DMS153 treated with DMSO at 0.1 percent for 48 hours (cell line): ENCODE results near the gene KIF16B.

ENCODE experiments used
- DNase-seq: peaks from one replicate; lab custom pipeline; 2025; ENCODE audit not compliant: unreplicated experiment; lab: John Stamatoyannopoulos, UW

Gene KIF16B

DNA sequence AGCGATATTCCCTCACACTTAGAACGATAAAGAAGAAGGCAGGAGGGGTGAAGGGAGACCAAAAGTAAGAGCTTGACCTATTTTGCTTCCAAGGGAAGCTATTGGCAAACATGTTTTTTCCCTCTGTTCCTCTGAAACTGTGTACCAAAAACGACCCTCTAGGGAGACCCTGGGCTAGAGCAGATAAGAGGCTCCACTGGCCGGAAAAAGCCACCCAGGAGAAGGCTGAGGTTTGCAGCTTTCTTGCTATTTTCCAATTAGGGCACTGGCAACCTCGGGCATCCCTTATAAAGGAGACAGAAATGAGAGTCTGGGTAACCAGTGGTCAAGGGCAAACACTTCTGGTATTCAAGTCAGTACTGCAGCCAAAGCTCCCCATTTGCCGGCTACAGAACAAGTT is 168.0 kb downstream of the KIF16B start:
- DNase-seq, result no peak

DNA sequence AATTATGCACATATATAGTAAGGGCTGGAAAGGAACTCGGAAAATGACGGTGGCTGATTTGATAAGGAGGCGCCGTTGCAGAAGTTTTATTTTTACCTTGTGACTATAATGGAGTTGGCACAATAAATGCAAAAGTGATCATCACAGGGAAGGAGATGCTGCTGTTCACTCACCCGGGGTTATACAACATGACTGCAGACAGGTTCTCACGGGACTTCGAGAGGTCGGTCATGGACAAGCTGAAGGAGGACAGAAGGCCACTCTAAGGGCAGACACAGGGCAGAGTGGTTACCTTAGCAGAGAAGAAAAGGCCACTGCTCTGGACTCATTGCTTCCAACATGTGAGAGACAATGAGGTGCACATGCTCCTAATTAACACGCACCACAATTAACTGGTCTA is 168.6 kb downstream of the KIF16B start:
- no peak for DNase-seq

DNA sequence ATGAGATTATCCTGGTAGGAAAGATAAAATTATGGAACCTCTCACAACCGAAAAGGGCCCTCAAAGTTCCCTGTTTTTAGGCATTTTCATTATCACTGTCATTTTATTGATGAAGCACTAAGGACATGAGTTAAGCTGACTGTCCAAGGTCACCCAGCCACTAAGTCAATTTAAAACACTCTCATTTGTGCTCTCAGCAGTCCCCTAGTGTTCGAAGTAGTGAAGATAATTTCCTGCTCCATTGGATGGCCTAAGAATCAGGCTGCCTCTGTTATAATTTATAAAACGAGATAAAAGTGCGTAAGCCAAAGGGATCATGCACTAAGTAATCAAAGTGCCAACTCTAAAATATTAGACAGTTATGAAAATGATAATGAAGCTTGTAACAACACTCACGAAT is 169.1 kb downstream of the KIF16B start:
- DNase-seq, result no peak

DNA sequence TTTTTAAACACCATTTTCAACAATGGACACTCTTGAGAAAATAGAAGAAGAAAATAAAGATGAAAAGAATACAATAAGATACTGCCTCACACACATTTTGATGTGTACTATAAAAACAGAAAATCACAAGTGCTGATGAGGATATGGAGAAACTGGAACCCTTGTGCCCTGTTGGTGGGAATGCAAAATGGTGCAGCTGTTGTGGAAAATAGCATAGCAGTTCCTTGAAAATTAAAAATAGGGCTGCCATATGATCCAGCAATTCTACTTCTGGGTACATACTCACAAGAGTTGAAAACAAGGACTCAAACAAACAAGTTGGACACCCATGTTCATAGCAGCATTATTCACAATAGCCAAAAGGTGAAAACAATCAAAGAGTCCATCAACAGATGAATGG is 173.0 kb downstream of the KIF16B start:
- no peak for DNase-seq

DNA sequence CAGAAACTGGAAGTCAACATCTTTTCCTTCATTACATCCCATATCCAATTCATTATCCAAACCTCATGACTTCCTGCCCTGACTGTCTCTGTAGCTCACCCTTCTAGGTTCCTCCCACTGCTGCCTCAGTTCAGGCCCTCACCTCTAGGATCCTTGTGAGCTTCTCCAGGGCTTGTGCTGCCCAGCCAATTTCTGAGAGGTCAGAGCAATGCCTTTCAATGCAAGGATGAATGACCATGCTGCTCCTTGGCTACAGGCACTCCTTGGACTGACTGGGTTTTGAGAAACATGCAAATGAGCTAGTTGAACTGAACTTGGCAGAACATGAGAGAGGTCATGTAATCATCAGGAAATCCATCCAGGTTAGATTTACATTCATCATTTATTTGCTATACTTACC is 173.4 kb downstream of the KIF16B start:
- no peak for DNase-seq

DNA sequence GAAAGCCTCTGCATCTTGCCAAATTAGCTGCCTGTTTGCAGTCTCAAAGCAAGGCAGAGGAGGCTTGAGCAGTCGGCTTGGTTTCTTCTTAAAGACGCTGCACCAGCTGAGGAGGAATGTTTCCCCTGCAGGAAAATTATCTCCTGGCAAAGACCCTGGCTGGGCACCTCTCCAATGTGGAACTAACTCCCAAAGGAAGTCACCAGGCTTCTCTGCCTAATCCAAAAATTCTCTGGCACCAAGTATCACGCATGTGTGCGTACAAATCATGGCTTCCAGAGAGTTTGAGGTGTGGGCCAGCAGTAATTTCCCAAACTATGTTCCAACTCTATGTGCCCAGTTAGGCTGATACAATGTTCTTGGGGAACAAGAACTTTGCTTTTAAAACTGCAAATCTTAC is 176.2 kb downstream of the KIF16B start:
- DNase-seq, result no peak

DNA sequence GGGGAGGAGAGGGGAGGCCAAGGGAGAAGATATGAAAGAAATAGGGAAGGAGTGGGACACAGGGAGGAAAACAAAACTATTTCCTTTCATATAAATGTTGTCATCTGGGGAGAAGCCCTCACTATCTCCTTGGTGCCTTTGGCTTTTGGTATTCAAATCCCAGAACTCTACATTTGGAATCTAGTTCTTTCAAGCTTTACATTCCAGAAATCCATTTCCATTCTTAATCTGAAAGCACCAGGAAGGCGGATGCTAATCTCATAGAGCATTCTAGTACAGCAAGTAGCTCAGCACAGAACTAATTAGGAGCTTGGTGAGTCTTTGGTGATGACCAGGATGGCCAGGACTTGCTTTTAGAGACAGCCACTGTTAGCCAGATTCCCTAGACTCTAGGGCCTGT is 177.9 kb downstream of the KIF16B start:
- DNase-seq, result no peak

DNA sequence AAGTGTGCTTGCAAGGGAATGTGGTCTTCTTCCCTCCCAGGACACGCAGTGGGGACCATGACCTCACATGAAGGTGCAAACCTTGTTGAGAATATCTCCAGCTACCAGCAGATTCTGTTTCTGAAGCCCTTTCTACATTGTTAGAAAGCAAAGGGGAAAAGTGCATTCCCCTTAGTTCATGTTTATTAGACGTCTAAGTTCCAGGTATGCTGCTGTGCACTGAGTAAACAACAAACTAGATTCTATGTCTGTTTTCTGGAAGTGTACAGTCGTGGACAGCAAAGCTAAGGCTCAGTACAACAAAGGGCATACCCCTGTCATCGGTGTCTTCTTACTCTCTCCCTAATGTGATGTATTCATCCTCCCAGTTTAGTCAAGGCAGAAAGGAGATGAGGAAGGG is 178.5 kb downstream of the KIF16B start:
- DNase-seq, result no peak

DNA sequence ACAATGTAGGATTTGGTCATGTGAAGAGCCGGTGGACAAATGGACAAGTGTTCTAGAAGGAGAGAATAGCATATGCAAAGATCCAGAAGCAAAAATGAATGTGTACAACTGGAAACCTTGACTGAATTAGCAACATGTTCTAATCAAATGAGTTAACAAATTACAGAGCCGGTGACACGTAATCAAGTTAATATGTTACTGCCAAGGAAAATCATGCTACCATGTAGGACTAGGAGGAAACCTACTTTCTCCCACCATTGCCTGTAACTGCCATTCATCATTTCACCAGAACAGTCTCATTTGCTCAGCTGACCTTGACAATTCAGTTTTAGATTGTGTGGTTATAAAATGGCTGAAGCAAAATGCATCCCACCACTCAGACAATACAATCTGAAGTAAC is 179.4 kb downstream of the KIF16B start:
- no peak for DNase-seq

DNA sequence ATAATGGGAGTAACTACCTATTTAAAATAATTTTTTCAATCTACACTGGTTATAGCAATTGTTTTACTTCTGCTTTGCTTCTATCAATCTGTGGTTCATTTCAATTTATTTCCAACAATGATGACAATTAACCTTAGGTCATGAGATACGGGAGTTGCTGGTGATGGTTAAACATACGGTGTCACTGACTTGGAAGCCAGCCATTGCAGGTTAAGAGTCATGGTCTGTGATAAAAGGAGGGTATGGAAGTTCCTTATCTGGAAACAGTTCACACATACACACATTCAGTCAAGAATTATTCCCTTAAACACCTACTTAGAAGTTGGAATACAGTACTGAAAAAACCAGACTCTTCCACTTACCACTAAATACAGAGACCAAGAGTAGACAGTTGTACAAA is 180.0 kb downstream of the KIF16B start:
- no peak for DNase-seq

DNA sequence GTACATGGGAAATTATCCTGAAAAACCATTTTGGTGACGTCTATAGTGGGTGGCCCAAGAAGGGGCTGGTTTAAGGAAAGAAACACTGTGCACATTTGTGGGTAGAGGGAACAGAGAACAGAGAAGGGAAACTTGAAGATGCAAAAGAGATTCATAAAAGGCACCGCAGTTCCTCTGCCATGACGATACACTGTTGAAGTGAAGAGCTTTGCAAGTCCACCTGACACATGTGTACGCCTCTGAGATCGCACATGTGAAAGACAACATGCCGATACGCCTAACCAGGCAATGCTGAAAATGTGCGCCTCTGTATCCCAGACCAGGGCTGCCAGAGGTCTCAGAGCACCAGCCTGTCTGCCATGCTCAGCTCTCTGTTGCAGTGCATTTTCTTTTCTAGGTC is 180.9 kb downstream of the KIF16B start:
- no peak for DNase-seq

DNA sequence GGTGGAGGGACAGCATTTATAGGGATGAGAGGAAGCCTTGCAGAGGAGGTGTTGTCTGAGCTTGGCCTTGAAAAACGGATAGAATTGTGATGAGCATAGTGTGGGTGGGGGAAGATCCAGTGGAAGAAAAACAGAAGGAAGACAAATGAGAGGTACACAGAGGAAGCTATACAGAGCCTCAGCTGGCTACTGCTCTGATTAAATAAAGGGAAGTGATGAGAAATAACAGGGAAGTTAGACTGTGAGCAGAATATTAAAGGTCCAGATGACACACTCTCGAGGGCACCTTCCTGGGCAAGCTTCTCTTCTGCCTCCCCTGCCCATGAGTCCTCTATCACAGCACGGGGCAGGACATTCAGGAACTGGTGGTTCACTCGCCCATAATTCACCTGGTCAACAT is 182.3 kb downstream of the KIF16B start:
- no peak for DNase-seq

DNA sequence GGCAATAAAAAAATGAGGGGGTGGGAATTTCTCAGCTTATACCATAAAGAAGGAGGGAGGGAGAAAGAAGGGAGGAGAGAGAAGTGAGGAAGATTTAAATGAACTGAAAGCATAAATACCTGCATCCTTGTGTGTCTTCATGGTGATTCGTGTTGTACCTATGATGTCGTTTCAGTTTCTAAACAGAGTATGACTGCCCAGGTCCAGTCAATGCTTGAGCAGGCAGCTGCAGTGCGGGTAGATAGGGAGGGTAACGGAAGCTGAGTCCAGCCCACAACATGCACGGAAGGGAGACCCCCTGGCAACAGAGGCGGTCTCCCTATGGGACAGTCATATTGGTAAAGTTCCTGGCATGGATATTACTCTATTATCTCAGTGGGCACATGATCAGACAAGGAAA is 184.5 kb downstream of the KIF16B start:
- DNase-seq, result no peak

DNA sequence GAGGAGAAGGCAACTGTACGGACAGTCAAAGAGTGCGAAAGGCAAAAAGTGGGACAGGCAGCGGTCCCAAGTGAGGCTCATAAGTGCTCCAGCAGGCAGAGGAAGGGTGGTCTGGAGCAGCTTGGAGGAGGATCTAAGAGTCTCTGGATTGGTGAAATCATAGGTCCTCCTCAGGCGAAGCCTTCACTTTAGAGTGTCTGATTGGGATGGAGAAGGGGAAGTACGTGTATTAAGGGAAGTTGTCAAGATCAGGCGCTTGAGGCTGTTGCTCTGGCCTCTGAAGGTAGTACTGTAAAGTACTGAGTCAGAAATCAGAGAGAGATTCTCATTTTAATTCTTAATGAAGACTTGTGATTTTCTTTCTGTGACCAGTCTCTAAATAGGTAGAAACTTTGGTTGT is 185.6 kb downstream of the KIF16B start:
- no peak for DNase-seq

DNA sequence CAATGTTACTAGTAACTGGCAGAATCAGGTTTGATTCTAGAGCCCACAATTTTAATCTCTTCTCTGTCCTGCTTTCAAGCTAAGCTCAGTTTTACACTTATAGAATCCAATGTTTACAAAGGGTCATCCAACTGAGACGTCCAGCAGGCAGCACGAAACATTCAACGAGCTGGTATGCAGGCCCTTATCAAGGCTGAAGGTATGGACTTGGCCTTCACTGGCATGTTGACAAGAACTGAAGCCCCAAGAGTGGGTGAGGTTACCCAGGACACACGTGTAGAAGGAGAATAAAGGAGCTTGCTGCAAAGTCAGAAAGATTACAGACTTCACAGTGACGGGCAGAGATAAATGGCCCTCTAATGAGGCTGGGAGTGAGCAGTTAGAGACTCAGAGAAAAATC is 187.4 kb downstream of the KIF16B start:
- DNase-seq, result no peak

DNA sequence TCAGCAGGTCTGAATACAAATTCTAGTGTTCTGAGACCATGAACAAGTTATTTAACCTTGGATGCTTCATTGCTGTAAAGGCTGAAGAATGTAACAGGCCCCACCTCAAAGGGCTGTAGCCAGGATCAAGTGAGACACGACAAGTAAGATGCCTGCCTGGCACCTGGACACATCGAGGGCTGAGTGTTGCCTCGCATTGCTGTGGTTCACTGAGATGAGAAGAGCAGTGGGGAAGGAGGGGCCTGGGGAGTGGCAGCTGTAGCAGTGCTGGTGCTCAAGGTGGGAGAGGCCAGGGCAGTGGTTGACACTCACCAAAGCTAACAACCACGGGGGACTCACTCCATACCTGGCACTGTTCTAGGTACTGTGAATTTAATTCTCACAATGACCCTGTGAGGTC is 187.8 kb downstream of the KIF16B start:
- no peak for DNase-seq

DNA sequence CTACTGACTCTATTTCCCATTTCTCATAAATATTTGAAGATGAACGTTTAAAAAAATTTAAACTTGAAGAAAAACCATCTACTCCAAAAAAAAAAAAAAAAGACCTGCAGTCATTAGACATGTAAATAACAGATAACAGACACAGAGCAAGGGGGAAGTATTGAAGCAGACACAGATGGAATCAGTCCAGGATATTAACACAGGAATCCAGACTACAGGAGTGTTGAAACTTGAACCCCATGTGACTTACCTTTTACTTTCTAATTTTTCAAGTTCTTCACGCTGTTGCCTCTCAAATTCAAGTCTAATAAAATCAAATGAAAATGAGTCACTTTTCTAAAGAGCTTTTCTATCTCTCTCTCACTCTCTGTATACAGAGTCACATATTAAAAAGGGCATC is 191.8 kb downstream of the KIF16B start:
- DNase-seq, result no peak

DNA sequence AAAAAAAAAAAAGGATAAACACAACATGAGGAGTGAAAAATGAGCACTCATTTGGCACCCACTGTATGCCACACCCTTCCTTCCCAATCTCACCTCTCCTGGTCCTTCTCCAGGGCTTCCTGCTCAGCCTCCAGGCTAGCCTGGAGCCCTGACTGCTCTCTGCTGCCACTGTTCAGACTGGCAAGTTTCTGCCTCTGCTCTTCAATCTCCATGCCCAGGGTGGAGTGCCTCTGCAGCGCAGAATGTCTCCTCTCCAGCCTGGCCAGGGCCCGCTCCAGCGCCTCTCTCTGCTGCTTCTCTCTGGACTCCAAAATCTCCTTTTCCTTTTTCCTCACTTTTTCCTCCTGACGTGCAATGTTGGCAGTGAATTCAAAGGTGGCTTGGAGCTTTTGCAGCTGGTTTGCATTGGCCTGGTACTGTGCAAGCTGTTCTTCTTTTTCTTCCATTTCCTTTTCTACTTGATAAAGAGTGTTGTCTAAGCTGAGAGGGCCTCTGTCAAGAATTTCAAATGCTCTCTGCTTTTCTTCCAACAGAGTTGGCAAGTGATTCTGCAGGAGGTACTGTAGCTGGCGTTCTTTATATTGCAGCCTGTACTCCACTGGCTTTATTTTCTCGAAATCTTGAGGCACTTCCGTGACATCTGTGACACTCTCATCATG is 194.4 kb downstream of the KIF16B start:
- DNase-seq, result no peak

DNA sequence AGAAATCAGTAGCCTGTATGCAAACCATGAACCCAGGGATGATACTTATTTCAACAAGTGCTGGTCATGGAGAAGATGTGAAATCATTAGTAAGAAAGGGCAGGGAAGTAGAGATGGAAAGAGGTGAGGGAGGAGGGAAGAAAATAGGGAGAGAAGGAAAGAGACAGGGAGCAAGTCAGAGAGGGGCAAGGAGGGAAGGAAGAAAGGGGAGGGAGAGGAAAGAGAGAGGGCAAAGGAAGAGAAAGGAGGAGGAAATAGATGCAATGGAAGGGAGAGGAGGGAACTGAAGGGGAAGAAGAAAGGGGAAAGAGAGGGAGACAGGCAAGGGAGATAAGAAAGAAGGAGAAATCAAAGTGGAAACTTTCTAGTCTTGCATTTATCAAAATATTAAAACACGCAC is 195.1 kb downstream of the KIF16B start:
- no peak for DNase-seq

DNA sequence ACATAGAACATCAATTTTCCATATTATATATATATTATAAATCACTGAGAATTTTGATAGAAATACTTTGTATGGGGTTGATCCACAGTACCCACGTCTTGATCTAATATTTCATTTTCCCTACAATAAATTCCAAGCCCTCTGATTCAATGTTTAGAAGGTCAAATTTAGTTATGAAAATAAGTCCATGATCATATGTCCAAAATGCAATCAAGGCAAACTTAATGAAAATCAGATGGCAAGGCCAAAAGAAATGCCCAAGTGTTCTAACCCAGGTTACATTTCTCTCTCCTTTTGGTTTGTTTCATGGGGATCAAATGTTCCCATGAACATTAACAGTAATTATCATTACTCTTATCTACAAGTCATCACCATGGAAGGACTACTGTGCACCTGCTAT is 203.8 kb downstream of the KIF16B start:
- no peak for DNase-seq

DNA sequence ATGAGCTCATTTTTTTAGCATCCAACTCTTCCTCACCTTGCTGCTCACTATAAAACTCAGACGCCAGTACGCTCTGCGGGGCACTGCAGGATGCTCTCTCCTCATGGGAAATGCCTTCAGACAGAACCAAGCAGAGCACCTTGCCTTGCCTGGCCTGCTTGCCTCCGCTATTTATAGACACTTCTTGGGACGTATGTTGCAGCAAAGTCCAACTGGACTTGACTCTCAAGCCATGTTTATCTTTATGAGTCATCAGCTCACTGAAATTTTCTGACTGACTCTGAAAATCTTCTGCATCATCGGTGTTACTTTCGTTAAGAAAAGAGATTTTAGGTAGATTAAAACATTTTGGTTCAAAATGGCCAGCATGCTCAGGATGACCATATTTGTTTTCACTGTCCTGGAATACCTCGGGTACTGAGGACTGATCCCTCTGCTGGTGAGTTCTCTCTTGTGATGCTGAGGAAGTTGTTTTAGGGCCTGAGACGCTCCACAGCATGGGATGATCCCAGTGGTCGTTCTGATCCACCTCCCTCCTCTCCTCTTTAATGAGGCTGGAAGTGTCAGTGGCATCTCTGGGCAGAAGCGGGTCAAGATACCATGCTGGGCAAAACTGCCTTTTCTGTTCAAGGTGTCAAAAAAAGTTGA is 204.5 kb downstream of the KIF16B start:
- DNase-seq, result no peak

DNA sequence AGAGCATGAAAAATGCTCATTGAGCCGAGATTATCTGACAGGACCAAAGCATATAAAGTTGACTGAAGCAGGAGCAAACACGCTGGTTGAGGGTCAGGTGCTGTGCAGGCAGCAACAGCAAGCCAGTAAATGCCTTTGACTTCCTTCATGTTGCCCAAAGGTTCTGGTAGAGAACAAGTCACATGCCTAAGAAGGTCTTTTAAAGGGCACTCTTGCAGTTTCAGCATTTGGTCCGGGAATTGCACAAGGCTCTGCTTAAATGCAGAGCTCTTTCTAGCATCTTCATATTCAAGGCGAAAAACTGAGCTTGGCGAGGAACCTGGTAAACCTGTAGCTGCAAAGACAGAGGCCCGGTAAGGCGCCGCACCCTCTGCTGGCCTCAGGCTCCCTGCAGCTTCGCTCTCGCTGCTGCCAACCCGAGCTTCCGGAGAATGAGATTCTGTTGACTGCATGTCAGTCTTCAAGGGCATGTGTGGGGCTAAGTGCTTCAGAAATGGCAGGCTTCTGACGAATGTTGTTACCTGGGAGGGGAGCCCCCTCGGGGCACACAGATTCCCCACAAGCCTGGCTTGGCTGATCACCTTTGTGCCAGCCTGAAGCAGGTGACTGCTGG is 205.2 kb downstream of the KIF16B start:
- DNase-seq, result no peak

DNA sequence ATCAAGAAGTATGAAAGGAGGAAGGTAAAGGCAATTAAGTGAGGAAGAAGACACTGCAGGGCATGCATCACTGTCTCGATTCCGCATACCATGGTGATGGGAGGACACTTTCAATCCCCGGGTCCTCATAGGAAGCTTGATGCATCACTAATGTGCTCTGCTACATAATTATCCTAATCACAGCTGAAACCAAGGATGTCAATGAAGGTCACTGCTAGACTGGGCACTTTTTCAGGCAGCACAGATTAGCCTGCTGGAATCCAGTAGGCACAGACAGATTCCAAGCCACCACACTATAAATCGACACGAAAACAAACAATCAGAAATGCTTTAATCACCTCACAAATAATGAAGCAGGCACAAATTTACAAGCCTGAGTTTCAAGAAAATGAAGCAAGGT is 206.7 kb downstream of the KIF16B start:
- no peak for DNase-seq
